Mucosa of descending colon (tissue), 3 donors: ENCODE data around the gene INPP4A. TPM values are rescaled to one million over a fixed set of nuclear protein-coding genes. Genes with fewer than 3 reads are reported as not detected.

ENCODE experiments used
- ATAC-seq: fragments of 200-7000 bp; cut with Tn5 transposase; one replicate; pipeline ENCODE4 v1.9.1; 2020; ENCODE audit warnings: mild to moderate bottlenecking, moderate library complexity
- DNase-seq, 3 donors: peaks; one replicate each; pipeline ENCODE4 v3.0.0-alpha.2; 2020
- H3K36me3 ChIP-seq: fragments of 200-600 bp; one replicate; pipeline ENCODE4 v1.8.0; 2021; ENCODE audit warnings: low read depth, mild to moderate bottlenecking
- H3K4me1 ChIP-seq: fragments of 200-600 bp; one replicate; pipeline ENCODE4 v1.8.0; 2021; ENCODE audit warnings: low read depth, mild to moderate bottlenecking
- H3K4me3 ChIP-seq: fragments of 200-600 bp; one replicate; pipeline ENCODE4 v1.8.0; 2021; ENCODE audit warnings: mild to moderate bottlenecking
- H3K9me3 ChIP-seq: fragments of 200-600 bp; one replicate; pipeline ENCODE4 v1.8.0; 2021; ENCODE audit warnings: mild to moderate bottlenecking
- intact Hi-C, 2 donors: fragments of 100-400 bp; cut with DNase I in 1 of 2; cut with micrococcal nuclease in 1 of 2; formaldehyde crosslinking; loops; one replicate each; pipeline versions ENCODE4 v1.11.0 to v1.11.1; 2022; cut with DNase I, micrococcal nuclease
- total RNA-seq, 3 donors: library from RNA; stranded (reverse); fragmentation: NEBNext Ultra II Directional in 2 of 3; extraction: Animal tissue kit (Norgen Biotek cat#: 25700) in 2 of 3; gene quantifications; one replicate each; pipeline versions ENCODE4 v1.2.1 to v1.2.4, GENCODE V29; 2021 to 2023
- TF ChIP-seq, protein P1 (sequence below): fragments of 200-600 bp; IDR thresholded peaks from one replicate; pipeline ENCODE4 v1.8.0; 2022; ENCODE audit warnings: antibody characterized with exemption, mild to moderate bottlenecking
- donor health status: DM: no; HTN: no; CAD: no; lungs with moderate emphysema.
- donor health status: DM: no; HTN: no; CAD: no.
- donor health status: DM: no; HTN: yes; CAD: no.

Gene INPP4A
- total RNA-seq, 3 donors from 2014 or later: 18.2 to 39.8 (median 19.1) TPM

DNA sequence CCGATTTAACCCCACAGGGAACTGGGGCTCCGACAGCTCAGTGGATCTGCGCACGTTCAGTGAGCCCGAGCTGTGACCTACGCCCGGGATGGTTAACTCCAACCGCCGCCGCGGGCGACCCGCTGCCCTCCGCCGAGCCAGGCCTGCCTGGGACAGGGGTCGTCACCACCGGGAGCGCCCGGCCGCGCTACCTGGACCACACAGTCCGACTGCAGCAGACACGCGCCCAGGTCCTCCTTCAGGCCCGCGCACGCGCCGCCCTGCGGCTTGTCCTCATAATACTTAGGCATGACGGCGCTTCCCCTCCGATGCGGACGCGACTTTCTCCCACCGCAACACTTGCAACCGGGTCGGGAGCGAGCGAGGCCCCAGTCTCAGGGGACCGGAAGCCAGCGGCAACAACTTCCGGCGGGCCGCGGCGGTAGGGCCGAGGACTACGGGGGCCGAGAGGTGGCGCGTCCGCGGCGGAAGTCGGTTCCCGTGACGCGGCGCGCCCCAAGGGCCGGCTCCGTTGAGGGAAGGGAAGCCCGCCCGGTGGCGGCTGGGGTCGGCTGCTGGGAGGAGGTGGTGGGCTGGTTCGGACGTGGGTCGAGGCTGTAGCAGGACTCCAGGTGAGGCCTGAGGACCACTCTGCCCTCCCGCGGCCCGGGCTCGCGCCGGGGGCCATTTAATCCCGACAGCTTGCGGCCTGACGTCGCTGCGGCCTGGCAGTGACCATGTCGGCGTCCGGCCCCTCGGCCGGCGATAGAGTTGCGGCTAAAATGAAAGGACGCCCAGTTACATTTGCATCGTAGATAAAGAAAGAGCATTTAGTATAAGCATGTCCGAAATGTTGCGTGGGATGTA is 163.7 kb downstream of the INPP4A start, which contains the start of the genes COA5 and UNC50:
TSS of gene COA5 (minus strand) at position 397 of the 846 bp plus-strand sequence. CDS start at position 290, 107 bp downstream.
TSS of gene UNC50 (plus strand) at position 474 of the 846 bp plus-strand sequence. CDS start 1,171 bp downstream, outside the sequence.
- Histone ChIP-seq H3K36me3 (no peaks in the 10 kb centered on the region), H3K9me3 (no peaks in the 10 kb centered on the region), H3K4me3 (peak within 1 kb of the TSS; percentile 92), H3K4me1 (peaks cover 25% of the 10 kb centered on the region)
- intact Hi-C loops: no loop called here
- TF ChIP-seq, protein P1, sequence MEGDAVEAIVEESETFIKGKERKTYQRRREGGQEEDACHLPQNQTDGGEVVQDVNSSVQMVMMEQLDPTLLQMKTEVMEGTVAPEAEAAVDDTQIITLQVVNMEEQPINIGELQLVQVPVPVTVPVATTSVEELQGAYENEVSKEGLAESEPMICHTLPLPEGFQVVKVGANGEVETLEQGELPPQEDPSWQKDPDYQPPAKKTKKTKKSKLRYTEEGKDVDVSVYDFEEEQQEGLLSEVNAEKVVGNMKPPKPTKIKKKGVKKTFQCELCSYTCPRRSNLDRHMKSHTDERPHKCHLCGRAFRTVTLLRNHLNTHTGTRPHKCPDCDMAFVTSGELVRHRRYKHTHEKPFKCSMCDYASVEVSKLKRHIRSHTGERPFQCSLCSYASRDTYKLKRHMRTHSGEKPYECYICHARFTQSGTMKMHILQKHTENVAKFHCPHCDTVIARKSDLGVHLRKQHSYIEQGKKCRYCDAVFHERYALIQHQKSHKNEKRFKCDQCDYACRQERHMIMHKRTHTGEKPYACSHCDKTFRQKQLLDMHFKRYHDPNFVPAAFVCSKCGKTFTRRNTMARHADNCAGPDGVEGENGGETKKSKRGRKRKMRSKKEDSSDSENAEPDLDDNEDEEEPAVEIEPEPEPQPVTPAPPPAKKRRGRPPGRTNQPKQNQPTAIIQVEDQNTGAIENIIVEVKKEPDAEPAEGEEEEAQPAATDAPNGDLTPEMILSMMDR: no peak
- ATAC-seq (peak; percentile 99), DNase-seq (peak; percentile 88 to 95 (median 93))

DNA sequence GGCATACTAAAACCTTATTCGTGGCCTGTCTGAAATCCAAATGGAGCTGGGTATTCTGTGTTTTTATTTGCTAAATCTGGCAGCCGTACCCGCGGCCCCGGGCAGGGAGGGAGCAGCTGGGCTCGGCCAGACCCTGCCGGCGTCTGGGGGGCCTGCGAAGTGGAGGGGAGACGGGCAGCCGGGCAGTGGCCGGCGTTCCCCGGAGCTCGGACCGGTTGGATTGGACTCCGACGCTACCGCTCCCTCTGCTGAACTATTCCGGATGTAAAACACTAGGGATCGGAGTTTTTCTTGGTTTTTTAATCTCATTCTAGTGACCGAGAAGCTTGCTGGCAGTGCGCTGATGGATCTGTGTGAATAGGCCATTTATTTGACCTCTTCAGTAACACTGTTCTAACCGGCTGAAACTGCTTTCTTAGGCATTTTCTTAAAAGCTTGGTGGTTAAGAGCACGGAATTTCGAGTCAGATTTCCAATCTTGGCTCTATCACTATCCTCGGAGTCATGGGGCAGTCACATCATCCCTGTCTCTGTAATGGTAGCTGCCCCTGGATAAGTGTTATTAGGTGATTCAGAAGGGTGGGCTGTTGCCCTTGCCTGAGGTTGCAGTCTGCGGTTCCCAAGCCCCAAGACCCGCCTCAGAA is 164.4 kb downstream of the INPP4A start:
- H3K4me1 ChIP-seq: peaks cover 25% of the 10 kb centered on the region
- intact Hi-C loops: no loop called here
- H3K4me3 ChIP-seq: peak overlapping the region; percentile 92
- ATAC-seq (peak; percentile 56), DNase-seq (peak in 2 of 3 donors; percentile 56 to 59)
- TF ChIP-seq, protein P1: no peak
- no peaks in the 10 kb centered on the region for H3K9me3 ChIP-seq
- no peaks in the 10 kb centered on the region for H3K36me3 ChIP-seq

DNA sequence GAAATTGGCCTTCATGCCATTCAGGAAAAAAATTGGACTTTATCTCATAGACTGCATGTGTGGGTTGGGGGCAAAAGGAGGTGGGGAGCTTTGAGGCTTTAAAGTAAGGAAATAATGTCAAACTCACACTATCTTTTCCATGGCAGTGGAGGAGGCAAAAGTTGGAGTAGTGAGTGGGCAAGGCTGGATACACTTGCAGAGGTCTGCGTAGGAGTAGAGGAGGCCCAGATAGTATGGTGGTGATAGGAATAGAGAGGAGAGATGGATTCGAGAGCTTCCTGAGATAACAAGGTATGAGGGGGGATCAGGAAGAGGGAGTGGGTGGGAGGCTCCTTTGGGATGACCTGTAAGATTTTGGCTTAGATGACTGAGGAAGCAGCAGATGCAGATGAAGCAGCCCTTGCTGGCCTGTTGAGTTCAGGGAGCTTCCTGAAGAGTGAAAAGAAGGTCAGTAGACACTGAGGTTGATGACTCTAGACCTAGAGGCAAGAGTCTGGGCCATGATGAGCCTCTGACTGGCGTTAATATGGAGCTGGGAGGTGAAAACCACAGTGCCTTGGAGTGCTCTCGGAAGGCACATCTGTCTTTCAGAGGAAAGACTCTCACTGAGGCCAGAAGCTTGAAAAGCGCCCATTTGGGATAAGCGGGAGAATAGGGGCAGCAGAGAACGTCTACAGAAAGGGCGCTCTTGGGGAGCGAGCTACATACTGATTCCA is 169.5 kb downstream of the INPP4A start:
- no peak for ATAC-seq
- Histone ChIP-seq H3K36me3 (no peaks in the 10 kb centered on the region), H3K4me3 (no peak overlapping the region), H3K4me1 (peaks cover 18% of the 10 kb centered on the region), H3K9me3 (no peaks in the 10 kb centered on the region)
- intact Hi-C loops: no loop called here
- DNase-seq: no peak
- TF ChIP-seq, protein P1: no peak

DNA sequence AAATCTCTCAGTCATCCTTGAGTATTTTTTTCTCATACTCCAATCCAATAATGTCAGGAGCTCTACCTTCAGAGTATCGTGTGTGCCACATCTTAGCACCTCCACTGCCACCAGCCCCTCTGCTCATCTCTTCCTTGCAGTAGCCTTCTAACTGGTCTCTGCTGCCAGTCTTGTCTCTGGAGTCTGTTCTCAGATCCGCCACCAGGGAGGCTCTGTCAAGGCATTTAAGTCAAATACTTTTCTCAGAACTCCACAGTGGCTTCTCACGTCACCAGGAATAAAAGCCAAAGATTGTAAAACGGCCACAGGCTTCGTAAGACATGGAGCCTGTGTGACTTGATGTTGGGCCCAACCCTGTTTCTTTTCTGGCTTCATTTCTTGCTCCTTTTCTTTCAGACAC is 170.8 kb downstream of the INPP4A start:
- intact Hi-C loops: no loop called here

DNA sequence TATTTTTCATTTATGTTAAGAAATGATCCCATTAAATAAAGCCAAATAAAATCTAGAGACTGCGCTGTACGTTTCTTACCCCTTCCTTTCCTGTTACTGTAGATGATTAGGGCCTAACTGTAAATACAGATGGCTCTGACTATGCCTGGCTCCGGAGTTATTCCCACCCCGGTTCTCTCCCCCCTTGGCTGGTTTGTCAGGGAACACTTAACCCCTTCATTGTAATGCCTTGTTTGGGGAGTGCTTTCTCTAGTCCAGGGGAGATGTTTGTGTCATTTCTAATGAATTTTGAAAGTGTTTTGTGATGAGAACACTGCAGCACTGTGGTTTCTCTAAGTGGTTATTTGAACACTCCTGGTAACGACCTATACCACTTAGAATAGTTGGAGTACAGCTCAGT is 172.5 kb downstream of the INPP4A start:
- intact Hi-C loops: no loop called here

More for the DNA sequence above, 170.8 kb downstream of the INPP4A start:
- Histone ChIP-seq H3K36me3 (no peaks in the 10 kb centered on the region), H3K9me3 (no peaks in the 10 kb centered on the region), H3K4me3 (no peak overlapping the region), H3K4me1 (peaks cover 9% of the 10 kb centered on the region)
- DNase-seq (no peak), ATAC-seq (peak; percentile 20)
- TF ChIP-seq, protein P1: no peak

More for the DNA sequence above, 172.5 kb downstream of the INPP4A start:
- ATAC-seq (no peak), DNase-seq (no peak)
- no peaks in the 10 kb centered on the region for H3K9me3 ChIP-seq
- TF ChIP-seq, protein P1: no peak
- H3K4me3 ChIP-seq: no peak overlapping the region
- no peaks in the 10 kb centered on the region for H3K4me1 ChIP-seq
- no peaks in the 10 kb centered on the region for H3K36me3 ChIP-seq
